Measurements from ENCODE around the gene CLPTM1L. TPM values are rescaled to one million over a fixed set of nuclear protein-coding genes. Genes with fewer than 3 reads are reported as not detected.

CLPTM1L gene
- total RNA-seq, 2 donors from 2014 or later = 56.6 to 85.4 TPM

GRCh38 chr5:1325870-1326531 is 18.9 kb downstream of the CLPTM1L start:
- H3K9me3 ChIP-seq = no peaks in the 10 kb centered on the region
- no peaks in the 10 kb centered on the region for H3K27me3 ChIP-seq
- TF ChIP-seq CTCF (IDR thresholded peaks at IDR 0.05) = no peak
- peaks cover 53% of the 10 kb centered on the region for H3K36me3 ChIP-seq
- no peak for DNase-seq (ENCODE audit: low spot score)
- no peak overlapping the region for H3K4me3 ChIP-seq
- H3K27ac ChIP-seq = peak overlapping the region in 1 of 2 donors; percentile 55
- peaks cover 0 to 10% of the 10 kb centered on the region in 2 donors for H3K4me1 ChIP-seq

- DNase-seq (ENCODE audit: low spot score) = no peak
- H3K27me3 ChIP-seq = no peaks in the 10 kb centered on the region
- H3K4me1 ChIP-seq = peaks cover 0 to 5% of the 10 kb centered on the region in 2 donors
- peak overlapping the region in 1 of 2 donors; percentile 51 for H3K27ac ChIP-seq
- no peak for TF ChIP-seq CTCF (IDR thresholded peaks at IDR 0.05)
- peaks cover 57% of the 10 kb centered on the region for H3K36me3 ChIP-seq
- no peaks in the 10 kb centered on the region for H3K9me3 ChIP-seq
- no peak overlapping the region for H3K4me3 ChIP-seq
These were observed 19.6 kb downstream of the CLPTM1L start for GRCh38 chr5:1325191-1325741.

GRCh38 chr5:1324719-1325190 is 20.1 kb downstream of the CLPTM1L start:
- no peak for DNase-seq (ENCODE audit: low spot score)
- Histone ChIP-seq H3K27me3 (no peaks in the 10 kb centered on the region), H3K4me3 (no peak overlapping the region), H3K27ac (peak overlapping the region in 1 of 2 donors; percentile 51), H3K36me3 (peaks cover 58% of the 10 kb centered on the region), H3K4me1 (no peaks in the 10 kb centered on the region), H3K9me3 (no peaks in the 10 kb centered on the region)
- no peak for TF ChIP-seq CTCF (IDR thresholded peaks at IDR 0.05)

GRCh38 chr5:1324301-1324700 is 20.6 kb downstream of the CLPTM1L start:
- no peaks in the 10 kb centered on the region for H3K4me1 ChIP-seq
- no peak for DNase-seq (ENCODE audit: low spot score)
- TF ChIP-seq CTCF (IDR thresholded peaks at IDR 0.05) = no peak
- no peak overlapping the region for H3K4me3 ChIP-seq
- no peaks in the 10 kb centered on the region for H3K9me3 ChIP-seq
- H3K27ac ChIP-seq = peak overlapping the region in 1 of 2 donors; percentile 51
- H3K36me3 ChIP-seq = peaks cover 63% of the 10 kb centered on the region
- no peaks in the 10 kb centered on the region for H3K27me3 ChIP-seq

GRCh38 chr5:1323803-1324173 is 21.1 kb downstream of the CLPTM1L start:
- H3K27ac ChIP-seq = no peak overlapping the region
- TF ChIP-seq CTCF (IDR thresholded peaks at IDR 0.05) = no peak
- no peak for DNase-seq (ENCODE audit: low spot score)
- no peaks in the 10 kb centered on the region for H3K9me3 ChIP-seq
- H3K27me3 ChIP-seq = no peaks in the 10 kb centered on the region
- H3K4me3 ChIP-seq = no peak overlapping the region
- peaks cover 68% of the 10 kb centered on the region for H3K36me3 ChIP-seq
- H3K4me1 ChIP-seq = no peaks in the 10 kb centered on the region
